ENCODE measurements around the gene ANAPC2.
A peak's percentile ranks its signal among the peaks of the same experiment; 100 is the strongest.
"Not testable (repeated sequence)": the region's sequence is repeated elsewhere in the genome, so short reads cannot be mapped to it uniquely, and the experiment has no call there.

The ANAPC2 gene

DNA sequence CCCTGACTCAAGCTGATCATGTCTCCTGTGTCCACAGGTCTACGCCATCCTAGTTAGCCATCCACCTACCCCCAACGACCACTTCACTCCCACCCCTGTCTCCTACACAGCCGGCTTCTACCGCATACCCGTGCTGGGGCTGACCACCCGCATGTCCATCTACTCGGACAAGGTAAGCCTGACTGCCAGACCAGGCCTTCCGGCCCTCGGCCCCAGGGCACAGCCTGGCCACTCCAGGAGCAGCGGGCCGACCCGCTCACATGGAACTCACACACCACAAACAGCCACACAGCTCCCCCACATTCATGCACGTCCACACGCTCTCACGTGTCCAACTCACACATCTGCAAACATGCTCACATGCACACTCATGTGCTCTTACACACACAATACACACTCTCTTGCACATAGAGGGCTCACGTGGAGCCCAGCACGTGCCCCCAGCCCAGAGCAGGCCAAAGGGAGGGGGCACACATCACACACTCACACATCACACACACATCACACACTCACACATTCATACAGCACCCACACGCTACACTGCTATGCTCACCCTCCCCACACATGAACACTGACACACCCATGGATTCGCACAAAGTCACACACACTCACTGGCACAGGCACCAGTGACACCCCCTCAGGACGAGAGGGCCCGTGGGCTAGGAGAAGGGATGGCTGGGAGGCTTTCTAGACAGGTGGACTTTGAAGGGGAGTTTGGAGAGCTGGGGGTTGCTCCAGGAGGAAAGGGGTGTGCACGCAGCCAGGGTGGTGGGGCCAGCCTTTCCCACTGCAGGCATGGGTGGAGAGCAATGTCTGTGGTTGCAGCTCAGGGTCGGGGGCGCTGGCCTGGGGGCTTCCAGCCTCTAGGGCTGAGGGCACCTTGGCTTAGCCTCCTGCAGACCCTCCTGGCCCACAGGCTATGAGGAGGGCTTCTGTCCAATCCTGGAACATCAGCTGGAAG, 46.1 kb downstream of the ANAPC2 start:
- DNase-seq = no peak

DNA sequence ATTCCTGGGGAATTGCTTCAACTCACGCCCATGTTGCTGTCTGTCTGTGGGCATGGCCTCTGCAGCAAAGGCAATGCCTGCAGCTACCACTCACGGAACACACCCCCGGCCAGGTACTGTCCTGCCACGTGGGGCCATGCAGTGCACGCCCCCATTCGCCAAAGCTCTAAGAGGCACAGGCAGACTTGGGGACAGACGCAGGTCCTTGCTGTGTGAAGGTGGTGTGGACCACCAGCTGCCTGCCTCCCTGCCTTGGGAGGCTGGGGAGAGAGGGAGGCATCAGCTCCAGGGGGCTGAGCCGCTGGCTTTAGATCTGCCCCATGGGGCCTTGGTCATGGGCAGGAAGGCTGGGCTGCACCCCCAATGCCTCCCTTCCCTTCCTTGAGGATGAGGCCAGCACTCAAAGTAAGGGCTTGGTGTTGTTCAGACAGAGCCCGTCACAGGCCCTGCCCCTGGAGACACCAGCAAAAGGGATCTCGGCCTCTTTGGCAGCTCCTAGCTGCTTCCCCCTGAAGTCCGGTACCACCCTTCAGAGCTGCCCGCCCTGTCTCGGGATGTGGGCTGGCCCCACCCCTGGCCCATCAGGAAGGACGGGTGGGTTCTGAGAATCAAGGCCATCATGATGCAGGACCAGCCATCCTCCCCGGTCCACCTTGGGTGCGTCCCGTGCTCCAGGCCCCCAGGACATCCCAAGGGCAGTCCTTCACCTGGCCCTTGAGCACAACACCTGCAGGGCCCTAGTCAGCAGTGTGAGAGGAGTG, 47.1 kb downstream of the ANAPC2 start:
- DNase-seq = no peak

DNA sequence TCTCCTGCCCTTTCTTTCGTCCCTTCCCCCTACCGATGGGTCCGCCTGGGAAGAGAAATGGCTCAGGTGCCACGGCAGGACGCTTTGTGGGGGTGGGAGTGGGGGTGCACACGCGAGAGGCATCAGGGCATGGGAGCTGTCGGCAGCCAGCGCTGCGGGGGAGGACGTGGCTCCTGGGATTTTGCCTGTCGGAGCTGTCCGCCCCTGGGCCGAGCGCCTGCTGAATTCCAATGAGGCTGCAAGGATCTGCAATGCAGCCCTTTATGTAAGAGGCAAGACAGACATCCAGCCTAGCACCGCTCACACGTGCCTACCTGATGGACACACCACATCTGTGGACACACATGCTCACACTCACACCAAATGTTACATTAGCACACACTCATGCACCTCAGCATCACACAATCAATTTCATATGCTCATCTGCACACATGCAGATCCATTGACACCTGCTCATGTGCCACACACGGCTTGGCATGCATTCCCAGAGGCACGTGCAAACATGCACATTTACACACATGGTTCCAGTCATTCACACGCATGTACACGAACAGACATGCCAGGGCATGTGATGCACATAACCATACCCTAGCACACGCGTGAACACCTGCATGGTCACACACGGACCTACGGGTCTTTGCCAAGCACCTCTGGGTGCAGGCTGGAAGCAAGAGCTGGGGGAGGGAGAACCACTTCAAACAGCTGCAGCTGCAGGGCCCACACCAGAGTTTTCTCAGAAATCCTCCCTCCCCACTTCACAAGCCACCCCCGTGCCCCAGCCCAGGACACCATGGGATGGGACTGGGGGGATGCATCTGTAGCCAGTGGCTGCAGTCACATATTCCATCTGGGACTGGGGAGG, 48.0 kb downstream of the ANAPC2 start:
- DNase-seq = no peak

DNA sequence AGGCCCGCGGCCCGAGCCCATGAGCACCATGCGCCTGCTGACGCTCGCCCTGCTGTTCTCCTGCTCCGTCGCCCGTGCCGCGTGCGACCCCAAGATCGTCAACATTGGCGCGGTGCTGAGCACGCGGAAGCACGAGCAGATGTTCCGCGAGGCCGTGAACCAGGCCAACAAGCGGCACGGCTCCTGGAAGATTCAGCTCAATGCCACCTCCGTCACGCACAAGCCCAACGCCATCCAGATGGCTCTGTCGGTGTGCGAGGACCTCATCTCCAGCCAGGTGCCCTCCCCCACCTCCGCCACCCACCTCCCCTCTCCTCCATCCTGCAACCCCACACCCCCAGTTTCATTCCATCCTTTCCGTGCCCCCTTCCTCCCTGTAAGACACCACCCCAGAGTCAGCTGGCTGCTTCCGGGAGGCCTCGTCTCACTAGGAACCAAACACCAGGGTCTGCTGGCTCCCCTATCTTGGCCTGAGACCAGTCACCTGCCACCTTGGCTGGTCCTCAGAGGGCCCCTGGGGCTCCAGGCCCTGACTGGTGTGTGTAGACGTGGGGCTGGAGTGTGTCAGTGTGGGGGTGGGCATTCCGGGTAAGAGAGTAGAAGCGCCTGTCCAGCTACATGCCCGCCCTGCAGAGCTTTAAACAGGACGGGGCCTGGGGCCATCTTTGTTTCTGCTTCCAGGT, 48.8 kb downstream of the ANAPC2 start:
- no peak for DNase-seq

DNA sequence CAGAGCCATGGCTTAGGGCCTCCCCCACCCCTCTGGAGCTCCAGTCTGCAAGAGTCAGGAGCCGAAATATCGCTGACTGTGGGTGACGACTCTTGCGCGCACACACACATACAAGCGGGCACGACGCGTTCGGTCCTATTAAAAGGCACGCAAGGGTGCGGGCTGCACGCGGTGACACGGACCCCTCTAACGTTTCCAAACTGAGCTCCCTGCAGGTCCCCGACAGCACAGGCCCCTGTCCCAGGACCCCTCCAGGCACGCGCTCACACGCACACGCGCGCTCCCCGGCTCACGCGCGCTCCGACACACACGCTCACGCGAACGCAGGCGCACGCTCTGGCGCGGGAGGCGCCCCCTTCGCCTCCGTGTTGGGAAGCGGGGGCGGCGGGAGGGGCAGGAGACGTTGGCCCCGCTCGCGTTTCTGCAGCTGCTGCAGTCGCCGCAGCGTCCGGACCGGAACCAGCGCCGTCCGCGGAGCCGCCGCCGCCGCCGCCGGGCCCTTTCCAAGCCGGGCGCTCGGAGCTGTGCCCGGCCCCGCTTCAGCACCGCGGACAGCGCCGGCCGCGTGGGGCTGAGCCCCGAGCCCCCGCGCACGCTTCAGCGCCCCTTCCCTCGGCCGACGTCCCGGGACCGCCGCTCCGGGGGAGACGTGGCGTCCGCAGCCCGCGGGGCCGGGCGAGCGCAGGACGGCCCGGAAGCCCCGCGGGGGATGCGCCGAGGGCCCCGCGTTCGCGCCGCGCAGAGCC, 49.5 kb downstream of the ANAPC2 start, which contains the start of gene GRIN1:
TSS of gene GRIN1 (plus strand) at position 433 of the 746 bp plus-strand sequence. CDS start 333 bp downstream, outside the sequence.
- DNase-seq = no peak

DNA sequence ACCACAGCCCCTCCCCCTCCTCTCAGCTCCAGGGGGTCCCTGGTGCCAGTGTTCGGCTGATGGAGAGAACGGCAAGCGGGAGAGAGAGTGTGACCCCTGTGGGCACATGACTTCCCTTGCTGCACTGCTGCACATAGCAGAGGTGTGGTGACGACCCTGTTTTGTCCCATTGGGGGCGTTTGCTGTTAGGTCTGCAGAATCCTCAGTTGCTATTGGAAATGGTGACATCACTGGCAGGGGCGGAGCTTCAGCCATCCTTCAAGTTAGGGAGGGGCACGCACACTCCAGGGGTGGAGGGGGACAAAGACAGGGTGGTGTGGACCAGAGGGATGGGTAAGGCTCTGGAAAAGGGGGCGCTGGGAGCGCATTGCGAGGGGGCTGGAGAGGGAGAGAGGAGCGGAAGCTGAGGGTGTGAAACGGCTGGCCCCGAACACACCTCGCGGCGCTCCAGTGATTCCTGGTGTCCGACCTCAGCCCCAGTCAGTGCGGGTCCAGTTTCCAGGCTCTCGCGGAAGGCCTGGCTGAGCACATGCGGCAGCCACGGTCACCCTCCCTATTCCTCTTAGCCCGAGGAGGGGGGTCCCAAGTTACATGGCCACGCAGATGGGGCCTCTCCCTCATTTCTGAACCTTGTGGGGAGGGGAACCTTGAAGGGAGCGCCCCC, 50.2 kb downstream of the ANAPC2 start:
- DNase-seq = no peak

DNA sequence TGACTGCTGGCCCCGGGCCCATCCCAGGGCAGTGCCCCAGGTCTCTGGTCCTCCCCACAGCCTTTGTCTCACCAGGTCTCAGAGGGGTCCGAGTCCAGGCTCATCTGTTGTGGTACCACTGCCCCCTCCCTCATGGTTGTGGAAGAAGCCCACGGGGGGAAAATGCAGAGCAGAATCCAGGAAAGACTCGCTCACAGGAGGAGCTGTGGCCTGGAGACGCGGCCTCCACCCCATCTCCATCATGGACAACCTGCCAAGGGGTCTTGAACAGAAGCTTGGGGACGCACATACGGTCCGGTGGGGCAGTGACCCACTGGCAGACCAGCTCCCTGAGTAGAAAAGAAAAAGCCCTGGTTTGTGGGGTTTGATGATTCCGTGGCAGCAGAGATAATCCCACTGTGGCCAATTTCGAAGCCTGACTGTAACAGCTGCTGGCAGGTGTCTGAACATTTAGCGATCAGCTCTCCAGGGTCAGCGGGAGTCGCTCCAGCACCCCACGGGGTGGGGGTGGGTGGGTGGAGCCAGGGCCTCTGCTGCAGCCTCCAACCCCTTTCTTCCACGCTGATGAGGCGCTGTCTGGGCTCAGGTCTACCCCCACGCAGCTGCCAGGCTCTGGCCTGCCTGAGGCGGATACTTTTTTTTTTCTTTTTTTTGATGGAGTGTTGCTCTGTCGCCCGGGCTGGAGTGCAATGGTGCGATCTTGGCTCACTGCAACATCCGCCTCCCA, 51.3 kb downstream of the ANAPC2 start:
- no peak for DNase-seq

DNA sequence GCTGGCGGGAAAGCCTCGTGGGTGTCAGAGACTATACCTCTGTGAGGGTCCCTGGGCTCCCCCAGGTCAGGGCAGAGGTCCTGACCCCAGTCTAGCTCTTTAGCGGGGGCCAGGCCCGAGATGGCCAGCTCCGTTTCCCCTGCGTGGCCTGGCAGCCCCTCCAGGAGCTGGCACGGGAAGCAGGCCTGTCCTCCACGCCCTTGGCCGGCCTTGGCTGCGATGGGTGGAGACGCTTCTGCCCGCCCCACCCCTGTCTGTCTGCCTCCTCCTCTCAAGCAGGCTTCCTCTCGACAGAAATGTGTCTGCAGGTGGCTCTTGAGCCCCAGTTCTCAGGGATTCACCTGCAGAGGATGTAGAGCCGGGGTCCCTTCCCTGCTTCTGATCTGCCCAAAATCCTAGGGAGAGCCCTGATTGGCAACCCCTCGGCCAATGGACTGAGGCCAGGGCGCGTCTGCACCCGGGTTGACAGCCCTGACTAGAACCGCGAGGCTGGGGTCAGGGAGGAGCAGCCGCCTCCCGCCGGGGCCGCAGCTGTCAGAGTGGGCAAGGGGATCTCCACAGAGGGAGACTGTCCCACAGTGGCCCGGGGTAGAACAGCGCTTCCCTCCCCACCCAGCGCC, 52.0 kb downstream of the ANAPC2 start:
- no peak for DNase-seq

DNA sequence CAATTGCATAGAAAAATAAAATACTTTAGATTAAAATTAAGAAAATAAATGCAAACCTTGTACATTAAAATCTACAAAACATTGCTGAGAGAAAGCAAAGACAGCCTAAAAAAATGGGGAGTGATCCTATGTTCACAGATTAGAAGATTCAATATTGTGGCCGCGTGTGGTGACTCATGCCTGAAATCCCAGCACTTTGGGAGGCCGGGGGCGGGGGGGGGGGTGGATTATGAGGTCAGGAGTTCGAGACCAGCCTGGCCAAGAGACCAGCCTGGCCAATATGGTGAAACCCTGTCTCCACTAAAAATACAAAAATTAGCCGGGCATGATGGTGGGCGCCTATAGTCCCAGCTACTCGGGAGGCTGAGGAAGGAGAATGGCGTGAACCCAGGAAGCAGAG, 53.2 kb downstream of the ANAPC2 start:
- not testable (repeated sequence) for DNase-seq

DNA sequence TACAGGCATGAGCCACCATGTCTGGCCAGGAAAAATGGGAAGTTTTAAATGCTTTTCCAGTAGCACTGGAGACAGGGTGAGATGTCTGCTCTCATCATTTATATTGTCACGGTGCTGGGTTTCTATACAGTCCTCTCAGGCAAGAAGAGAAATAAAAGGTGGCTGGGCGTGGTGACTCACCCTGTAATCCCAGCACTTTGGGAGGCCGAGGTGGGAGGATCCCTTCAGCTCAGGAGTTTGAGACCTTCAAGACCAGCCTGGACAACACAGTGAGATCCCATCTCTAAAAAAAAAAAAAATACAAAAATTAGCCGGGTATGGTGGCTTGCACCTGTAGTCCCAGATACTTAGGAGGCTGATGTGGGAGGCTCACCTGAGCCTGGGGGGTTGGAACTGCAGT, 54.2 kb downstream of the ANAPC2 start:
- DNase-seq = no peak

DNA sequence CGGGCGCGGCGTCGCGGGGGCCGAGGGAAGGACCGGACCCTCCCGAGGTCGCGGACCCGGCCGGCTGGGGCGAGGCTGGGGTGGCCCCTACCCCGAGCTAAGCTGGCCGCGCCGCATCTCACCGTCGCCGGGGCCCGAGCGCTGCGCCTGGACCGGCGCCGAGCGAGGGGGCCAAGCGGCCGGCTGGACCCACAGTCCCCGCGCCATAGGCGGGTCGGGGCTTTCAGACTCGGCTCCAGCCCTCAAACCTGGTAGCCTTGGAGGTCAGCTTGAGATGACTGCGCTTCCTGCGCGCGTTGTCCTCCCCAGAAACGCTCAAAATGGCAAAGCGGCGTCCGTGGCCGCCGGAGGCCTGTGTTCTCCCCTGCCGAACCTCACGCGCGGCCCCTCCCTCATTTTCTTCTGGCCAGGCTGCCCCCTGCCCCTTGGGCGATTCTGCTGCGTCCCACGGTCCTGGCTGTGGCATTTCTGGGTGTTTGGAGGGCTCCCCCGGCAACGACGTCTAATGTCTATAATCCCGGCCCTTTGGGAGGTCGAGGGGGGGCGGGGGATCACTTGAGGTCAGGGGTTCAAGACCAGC, 58.1 kb downstream of the ANAPC2 start:
- DNase-seq = no peak

DNA sequence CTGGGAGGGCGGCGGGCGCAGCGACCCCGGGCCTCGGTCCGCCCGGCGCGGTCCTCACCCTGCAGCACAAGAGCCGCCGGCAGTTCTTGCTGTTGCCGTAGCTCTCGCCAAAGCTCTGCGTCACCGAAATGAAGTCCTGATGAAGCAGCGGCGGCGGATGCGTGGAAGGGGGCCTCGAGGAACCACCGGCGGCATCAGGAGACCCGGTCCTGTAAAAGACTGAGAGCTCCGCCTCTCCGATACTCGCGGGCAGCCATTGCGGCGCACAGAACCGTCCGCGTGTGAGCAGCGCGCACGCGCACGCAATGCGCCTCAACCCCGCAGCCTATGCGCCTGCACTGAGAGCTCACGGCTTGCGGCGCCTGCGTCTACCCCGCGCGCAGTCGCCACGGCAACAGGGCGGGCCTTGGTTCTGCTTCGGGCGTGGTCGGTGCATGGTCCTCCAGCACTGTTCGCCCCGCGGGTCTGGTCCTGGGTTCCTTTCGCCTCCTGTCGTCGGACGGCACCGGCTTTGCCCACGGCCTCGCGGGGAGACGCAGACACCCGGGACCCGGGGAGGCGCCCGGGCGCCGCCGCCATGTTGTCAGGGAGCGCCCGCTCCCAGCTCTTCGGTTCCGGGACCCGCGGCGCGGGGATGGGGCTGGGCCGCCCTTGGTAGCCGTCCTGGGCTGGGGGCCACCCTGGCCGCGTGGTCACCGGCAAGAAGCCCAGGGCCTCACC, 58.7 kb downstream of the ANAPC2 start:
- peak; percentile 93 for DNase-seq

DNA sequence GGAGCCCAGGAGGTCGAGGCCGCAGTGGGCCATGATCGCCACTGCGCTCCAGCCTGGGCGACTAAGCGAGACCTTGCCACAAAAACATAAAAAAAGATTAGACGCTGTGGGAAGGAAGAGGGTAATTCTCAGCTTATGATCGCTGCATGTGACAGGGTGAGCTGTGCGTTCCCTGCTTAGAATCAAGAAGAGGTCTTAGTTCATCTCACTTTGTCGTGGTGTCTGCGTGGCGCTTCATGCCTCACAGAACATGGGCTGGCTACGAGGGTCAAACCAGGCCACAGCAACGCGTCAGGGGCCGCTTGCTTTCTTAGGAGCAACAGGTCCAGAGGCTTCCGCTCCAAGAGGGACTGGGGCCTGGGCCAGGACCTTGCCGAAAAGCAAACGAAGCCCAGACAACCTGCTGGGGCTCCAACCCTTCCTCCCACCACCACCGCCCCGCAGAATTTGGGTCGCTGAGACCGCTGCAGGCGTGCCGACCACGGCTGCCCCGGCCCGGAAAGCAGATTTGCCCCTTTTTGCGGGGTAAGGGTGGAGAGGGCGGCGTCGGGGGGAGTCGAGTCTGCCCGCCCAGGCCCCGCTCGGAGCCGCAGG, 59.4 kb downstream of the ANAPC2 start:
- DNase-seq = peak; percentile 37

DNA sequence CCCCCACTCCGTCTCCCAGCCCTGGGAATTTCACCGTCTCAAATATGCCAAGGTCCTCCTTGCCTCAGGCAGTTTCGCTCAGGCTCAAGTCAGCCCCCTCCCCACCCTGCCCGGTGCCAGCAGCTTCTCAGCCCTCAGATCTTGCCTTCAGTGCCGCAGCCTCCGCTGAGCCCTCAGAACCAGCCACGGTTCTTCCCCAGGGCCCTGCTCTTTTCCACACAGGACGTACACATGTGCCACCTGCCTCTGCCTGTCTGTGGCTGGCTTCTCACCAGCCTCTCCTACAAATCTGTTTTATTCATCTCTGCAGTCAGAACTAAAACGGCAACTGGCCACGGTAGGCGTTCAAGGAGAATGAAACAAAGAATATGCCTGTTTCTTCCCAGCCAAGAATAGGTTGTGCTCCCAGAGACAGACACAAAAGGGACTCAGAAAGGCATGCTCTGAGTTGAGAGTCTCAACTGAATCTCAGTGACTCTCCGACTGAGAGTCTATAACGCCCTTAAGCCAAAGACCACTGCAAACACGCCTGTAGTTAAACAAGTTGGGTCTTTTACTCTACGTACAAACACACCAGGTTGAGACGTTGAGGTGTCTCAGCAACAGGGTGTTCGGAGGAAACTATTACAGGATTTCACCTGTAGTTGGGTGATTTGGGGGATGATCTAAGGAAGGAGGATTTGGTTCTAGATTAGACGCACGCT, 60.0 kb downstream of the ANAPC2 start:
- peak; percentile 54 for DNase-seq

DNA sequence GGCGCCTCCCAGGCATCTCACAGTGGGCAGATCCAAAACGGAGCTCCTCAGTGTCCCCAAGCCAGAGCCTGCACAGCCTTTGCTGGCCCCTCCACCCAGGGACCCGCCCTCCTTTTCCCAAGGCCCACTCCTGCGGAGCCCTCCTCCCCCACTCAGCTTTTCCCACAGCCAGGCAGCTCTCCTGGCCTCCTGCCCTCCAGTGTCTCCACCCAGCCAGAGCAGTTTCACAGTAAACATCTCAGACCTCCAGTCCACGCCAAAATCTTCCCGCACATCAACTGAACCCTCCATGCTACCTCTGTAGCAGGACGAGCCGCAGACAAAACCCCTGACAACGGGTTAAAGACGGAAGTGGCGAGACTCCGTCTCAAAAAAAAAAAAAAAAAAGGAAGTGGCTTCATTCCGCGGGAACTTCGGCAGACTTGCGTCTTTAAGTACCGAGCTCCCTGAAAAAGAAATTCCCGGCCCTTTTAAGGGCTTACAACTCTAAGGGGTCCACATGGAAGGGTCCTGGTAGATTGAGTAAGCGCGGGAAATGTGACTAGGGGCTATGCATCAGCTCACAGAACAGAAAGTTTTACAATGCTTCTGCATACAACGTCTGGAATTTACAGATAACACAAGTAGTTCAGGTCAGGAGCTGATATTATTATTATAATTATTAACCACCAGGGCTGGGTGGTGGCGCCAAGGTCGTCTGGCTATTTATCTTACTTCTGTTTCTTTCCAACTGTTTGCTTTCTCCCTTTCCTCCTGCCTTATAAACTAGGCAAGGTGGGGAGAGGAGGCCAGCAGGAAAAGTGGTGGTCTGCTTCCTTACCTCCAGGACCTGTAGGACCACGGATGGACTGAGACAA, 60.8 kb downstream of the ANAPC2 start:
- peak; percentile 46 for DNase-seq

DNA sequence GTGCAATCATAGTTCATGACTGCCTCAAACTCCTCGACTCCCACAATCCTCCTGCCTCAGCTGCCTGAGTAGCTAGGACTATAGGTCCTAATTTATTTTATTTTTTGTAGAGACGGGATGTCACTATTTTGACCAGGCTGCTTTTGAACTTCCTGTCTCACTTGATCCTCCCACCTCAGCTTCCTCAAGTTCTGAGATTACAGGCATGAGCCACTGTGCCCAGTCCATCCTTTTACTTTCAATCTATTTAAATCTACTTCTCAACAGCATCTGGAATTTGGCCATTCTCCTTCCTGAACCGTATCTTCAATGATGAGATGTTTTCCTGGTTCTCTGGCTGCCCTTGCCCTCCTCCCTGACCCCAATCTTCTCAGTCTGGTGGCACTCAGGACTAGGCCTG, 61.6 kb downstream of the ANAPC2 start:
- no peak for DNase-seq
